Loucy (cell line): Measurements from ENCODE around the gene SMC6.

Source experiments
- H2AFZ ChIP-seq: fragments of 200-600 bp; sonication (generic); 2 replicates; pipeline ENCODE4 v1.6.0; 2016; ENCODE audit warnings: antibody characterized with exemption, mild to moderate bottlenecking, low read length, moderate library complexity
- H3F3A ChIP-seq: fragments of 200-600 bp; 2 replicates; pipeline ENCODE4 v1.6.0; 2016; ENCODE audit warnings: antibody characterized with exemption, low read depth, mild to moderate bottlenecking
- H3K27me3 ChIP-seq: fragments of 200-600 bp; sonication (generic); 2 replicates; pipeline ENCODE4 v1.6.1; 2014; ENCODE audit warnings: low read length, mild to moderate bottlenecking; ENCODE audit not compliant: insufficient read depth, poor library complexity, severe bottlenecking
- H3K36me3 ChIP-seq: fragments of 200-600 bp; sonication (generic); 2 replicates; pipeline ENCODE4 v1.6.1; 2016; ENCODE audit warnings: low read length; ENCODE audit not compliant: insufficient read depth
- H3K4me1 ChIP-seq: fragments of 200-600 bp; sonication (generic); 2 replicates; pipeline ENCODE4 v1.5.1; 2014; ENCODE audit warnings: low read length, mild to moderate bottlenecking; ENCODE audit not compliant: insufficient read depth, poor library complexity, severe bottlenecking
- H3K4me2 ChIP-seq: fragments of 200-600 bp; sonication (generic); 2 replicates; pipeline ENCODE4 v1.6.0; 2014; ENCODE audit warnings: antibody characterized with exemption, low read length, low read depth, mild to moderate bottlenecking; ENCODE audit not compliant: poor library complexity, severe bottlenecking
- H3K4me3 ChIP-seq: fragments of 200-600 bp; sonication (generic); 2 replicates; pipeline ENCODE4 v1.5.1; 2014; ENCODE audit warnings: low read length, mild to moderate bottlenecking, mixed read lengths; ENCODE audit not compliant: poor library complexity, severe bottlenecking
- H3K79me2 ChIP-seq: fragments of 200-600 bp; sonication (generic); 2 replicates; pipeline ENCODE4 v1.6.1; 2014; ENCODE audit warnings: low read length; ENCODE audit not compliant: insufficient read depth
- H3K9ac ChIP-seq: fragments of 200-600 bp; sonication (generic); 2 replicates; pipeline ENCODE4 v1.6.0; 2014; ENCODE audit warnings: mild to moderate bottlenecking, low read depth, low read length, moderate library complexity; ENCODE audit not compliant: poor library complexity, severe bottlenecking
- H3K9me2 ChIP-seq: fragments of 200-600 bp; sonication (generic); replicated peaks from 2 replicates; pipeline ENCODE4 v1.6.1; 2016; ENCODE audit warnings: low read depth, low read length, mixed read lengths
- H3K9me3 ChIP-seq: fragments of 200-600 bp; sonication (generic); 2 replicates; pipeline ENCODE4 v1.6.1; 2014; ENCODE audit warnings: mild to moderate bottlenecking, antibody characterized with exemption, low read length, low read depth; ENCODE audit not compliant: insufficient read depth
- H4K20me1 ChIP-seq: fragments of 200-600 bp; sonication (generic); 2 replicates; pipeline ENCODE4 v1.6.0; 2014; ENCODE audit warnings: antibody characterized with exemption, low read length, mild to moderate bottlenecking; ENCODE audit not compliant: insufficient read depth, poor library complexity, severe bottlenecking
- CTCF ChIP-seq: fragments of 200-600 bp; sonication (generic); conservative IDR thresholded peaks from 2 replicates; pipeline ENCODE4 v1.5.1; 2014; ENCODE audit warnings: mild to moderate bottlenecking, antibody characterized with exemption, low read length
- EZH2phosphoT487 ChIP-seq: fragments of 200-600 bp; IDR thresholded peaks from 2 replicates; pipeline ENCODE4 v1.6.1; 2018; ENCODE audit warnings: antibody characterized with exemption, mild to moderate bottlenecking, moderate library complexity, borderline replicate concordance

Gene SMC6

DNA sequence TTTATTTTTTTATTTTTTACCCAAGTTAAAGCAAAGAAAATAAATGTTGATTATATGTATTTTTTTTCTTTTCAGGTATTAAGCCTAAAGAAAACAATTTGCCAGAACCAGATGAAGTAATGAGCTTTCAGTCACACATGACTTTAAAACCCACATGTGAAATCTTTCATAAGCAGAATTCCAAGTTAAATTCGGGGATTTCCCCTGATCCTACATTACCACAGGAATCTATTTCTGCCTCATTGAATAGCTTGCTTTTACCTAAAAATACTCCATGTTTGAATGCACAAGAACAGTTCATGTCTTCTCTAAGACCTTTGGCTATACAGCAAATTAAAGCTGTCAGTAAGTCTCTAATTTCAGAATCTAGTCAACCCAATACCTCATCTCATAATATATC lies 26.9 kb upstream of the SMC6 start:
- Histone ChIP-seq H3K9me2 (no peaks in the 10 kb centered on the region), H3K9me3 (no peaks in the 10 kb centered on the region), H2AFZ (no peak overlapping the region), H4K20me1 (no peaks in the 10 kb centered on the region), H3K4me1 (no peaks in the 10 kb centered on the region), H3K4me2 (no peak overlapping the region), H3K27me3 (no peaks in the 10 kb centered on the region), H3K79me2 (no peaks in the 10 kb centered on the region), H3K36me3 (peaks cover 33% of the 10 kb centered on the region), H3K4me3 (no peak overlapping the region), H3K9ac (no peak overlapping the region), H3F3A (no peaks in the 10 kb centered on the region)
- TF ChIP-seq EZH2phosphoT487 (no peak), CTCF (no peak)

DNA sequence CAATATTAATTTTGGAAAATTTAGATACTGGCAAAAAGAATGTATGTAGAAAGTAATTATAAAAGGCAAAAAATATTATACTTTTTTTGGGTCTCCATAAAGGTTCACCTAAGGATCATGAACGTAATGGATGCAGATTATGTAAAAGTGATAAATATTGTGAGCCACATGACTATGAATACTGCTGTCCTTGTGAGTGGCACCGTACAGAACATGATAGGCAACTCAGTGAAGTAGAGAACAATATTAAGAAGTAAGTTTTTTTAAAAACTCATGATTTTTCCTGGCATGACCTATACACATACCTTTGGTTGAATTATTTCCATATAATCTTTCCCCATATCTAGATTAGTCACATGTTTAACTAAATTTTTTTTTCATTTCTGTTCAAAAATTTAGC lies 18.9 kb upstream of the SMC6 start:
- no peak overlapping the region for H3K4me2 ChIP-seq
- no peaks in the 10 kb centered on the region for H3K27me3 ChIP-seq
- peaks cover 55% of the 10 kb centered on the region for H3K36me3 ChIP-seq
- no peaks in the 10 kb centered on the region for H3F3A ChIP-seq
- no peaks in the 10 kb centered on the region for H3K79me2 ChIP-seq
- no peaks in the 10 kb centered on the region for H3K9me2 ChIP-seq
- no peaks in the 10 kb centered on the region for H3K4me1 ChIP-seq
- TF ChIP-seq EZH2phosphoT487: no peak
- no peak for TF ChIP-seq CTCF
- no peak overlapping the region for H3K9ac ChIP-seq
- no peak overlapping the region for H3K4me3 ChIP-seq
- H3K9me3 ChIP-seq: no peaks in the 10 kb centered on the region
- H4K20me1 ChIP-seq: no peaks in the 10 kb centered on the region
- H2AFZ ChIP-seq: no peak overlapping the region

- H3K27me3 ChIP-seq: no peaks in the 10 kb centered on the region
- H3K36me3 ChIP-seq: peaks cover 59% of the 10 kb centered on the region
- no peak overlapping the region for H3K9ac ChIP-seq
- TF ChIP-seq CTCF (no peak), EZH2phosphoT487 (no peak)
- H3K9me2 ChIP-seq: no peaks in the 10 kb centered on the region
- H3K4me2 ChIP-seq: no peak overlapping the region
- H2AFZ ChIP-seq: no peak overlapping the region
- H3F3A ChIP-seq: no peaks in the 10 kb centered on the region
- H4K20me1 ChIP-seq: no peaks in the 10 kb centered on the region
- H3K79me2 ChIP-seq: no peaks in the 10 kb centered on the region
- no peak overlapping the region for H3K4me3 ChIP-seq
- H3K9me3 ChIP-seq: no peaks in the 10 kb centered on the region
- H3K4me1 ChIP-seq: no peaks in the 10 kb centered on the region
Observed at GRCh38 chr2:17771956-17772355, 18.3 kb upstream of the SMC6 start.
